Neural progenitor cell (in vitro differentiated cells): ENCODE results near the gene CIDEB.

Source experiments
- CTCF ChIP-seq: fragments of 200-600 bp; sonication (generic); IDR thresholded peaks from 2 replicates; pipeline ENCODE4 v1.5.1; 2017; ENCODE audit warnings: antibody characterized with exemption, mild to moderate bottlenecking
- EZH2 ChIP-seq: fragments of 200-600 bp; sonication (generic); IDR thresholded peaks from 2 replicates; pipeline ENCODE4 v1.6.1; 2017; ENCODE audit warnings: antibody characterized with exemption, mild to moderate bottlenecking, moderate library complexity
- EZH2phosphoT487 ChIP-seq: fragments of 200-600 bp; sonication (generic); IDR thresholded peaks from 2 replicates; pipeline ENCODE4 v1.6.1; 2017; ENCODE audit warnings: antibody characterized with exemption

GRCh38 chr14:24299255-24300191, 8.3 kb downstream of the CIDEB start, which contains the start of the genes DHRS1 and NOP9:
- TF ChIP-seq CTCF = no peak
- no peak for TF ChIP-seq EZH2phosphoT487
- TF ChIP-seq EZH2 = no peak
